Measurements from ENCODE around the gene C1orf174.
A peak's percentile ranks its signal among the peaks of the same experiment; 100 is the strongest.

The C1orf174 gene

DNA sequence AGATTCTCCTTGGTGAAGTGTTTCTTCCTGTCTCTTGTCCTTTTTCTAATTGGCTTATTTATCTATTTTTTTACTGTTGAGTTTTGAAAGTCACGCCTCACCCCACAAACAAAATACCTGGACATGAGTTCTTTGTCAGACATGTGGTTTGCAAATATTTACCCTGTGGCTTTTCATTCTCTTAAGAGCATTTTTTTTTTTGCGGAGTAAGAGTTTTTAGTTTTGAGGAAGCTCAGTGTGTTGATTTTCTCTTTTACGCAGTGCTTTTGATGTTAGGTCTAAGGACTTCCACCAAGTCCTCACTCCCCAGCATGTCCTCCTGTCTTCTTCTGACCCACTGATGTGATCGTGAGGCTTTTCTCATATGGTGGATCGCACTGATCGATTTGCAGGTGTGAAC is 35.2 kb downstream of the C1orf174 start:
- DNase-seq, result no peak

DNA sequence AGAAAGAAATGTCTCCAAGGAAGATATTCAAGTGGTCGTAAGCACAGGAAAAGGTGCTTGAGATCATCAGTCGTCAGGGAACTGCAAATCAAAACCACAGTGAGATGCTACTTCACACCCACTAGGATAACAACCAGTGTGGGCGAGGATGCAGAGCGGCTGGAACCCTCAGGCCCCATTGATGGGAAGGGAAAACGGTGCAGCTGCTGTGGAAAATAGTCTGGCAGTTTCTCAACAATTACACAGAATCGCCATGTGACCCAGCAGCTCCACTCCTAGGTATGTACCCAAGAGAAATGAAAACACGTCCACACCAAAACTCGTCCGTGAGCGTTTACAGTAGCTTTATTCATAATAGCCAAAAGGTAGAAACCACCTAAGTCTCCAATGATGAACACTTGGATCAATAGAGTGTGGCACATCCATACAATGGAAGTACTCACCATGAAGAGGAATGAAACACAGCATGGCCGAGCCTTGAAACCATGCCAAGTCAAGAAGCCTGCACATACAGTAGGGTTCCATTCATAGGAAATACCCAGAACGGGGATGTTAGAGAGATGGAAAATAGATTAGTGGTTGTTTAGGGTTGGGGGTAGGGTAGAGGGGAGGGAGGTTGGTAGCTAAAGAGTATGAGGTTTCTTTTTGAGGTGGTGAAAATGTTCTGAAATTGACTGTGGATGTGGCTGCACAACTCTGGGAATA is 36.7 kb downstream of the C1orf174 start:
- DNase-seq, result no peak

DNA sequence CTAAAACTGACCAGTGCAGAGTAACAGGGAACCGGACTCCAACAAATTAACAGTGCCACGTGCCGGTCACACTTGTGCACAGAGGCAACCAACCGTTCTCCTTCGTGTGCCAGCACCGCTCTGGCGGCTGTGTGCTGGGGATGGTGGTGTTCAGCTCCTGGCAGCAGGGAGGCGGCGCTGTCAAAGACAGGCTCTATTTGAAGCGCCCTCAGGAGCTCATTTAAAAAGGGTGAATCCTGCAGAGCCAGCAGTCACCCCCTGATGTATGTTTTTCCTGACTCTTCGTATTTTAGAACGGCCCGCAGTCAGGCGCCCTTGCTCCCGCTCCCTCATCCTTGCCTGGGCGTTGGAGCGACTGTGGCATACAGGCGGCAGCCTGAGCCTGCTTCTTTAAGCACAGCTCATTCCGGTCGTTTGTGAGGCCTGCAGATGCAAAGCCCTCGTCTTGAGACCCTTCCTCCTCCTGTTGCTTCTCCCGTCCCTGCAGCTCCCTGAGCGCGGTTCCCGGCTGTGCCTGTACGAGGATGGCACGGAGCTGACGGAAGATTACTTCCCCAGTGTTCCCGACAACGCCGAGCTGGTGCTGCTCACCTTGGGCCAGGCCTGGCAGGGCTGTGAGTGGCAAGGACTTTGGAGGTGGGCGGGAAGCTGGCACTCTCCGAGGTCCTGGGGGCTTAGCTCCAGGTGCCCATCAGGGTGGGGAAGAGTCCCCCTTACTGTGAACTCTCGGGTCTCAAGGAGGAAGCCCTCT is 41.7 kb downstream of the C1orf174 start:
- no peak for DNase-seq

DNA sequence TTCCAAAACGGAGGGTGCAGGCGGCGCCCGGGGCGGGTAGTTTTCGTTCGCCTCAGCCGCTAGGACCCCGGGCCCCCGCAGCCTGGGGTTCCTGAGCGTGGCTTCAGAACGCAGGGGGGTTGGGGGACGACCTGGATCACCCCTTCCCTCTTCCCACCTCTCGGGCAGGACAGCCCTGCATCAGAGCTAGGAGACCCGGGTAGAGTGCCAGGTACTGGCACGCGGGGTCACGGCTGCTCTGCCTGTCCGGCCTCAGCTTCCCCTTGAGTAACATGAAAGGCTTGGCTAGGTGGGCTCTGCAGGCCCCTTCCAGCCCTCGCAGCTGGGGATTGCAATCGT is 42.3 kb downstream of the C1orf174 start:
- no peak for DNase-seq

DNA sequence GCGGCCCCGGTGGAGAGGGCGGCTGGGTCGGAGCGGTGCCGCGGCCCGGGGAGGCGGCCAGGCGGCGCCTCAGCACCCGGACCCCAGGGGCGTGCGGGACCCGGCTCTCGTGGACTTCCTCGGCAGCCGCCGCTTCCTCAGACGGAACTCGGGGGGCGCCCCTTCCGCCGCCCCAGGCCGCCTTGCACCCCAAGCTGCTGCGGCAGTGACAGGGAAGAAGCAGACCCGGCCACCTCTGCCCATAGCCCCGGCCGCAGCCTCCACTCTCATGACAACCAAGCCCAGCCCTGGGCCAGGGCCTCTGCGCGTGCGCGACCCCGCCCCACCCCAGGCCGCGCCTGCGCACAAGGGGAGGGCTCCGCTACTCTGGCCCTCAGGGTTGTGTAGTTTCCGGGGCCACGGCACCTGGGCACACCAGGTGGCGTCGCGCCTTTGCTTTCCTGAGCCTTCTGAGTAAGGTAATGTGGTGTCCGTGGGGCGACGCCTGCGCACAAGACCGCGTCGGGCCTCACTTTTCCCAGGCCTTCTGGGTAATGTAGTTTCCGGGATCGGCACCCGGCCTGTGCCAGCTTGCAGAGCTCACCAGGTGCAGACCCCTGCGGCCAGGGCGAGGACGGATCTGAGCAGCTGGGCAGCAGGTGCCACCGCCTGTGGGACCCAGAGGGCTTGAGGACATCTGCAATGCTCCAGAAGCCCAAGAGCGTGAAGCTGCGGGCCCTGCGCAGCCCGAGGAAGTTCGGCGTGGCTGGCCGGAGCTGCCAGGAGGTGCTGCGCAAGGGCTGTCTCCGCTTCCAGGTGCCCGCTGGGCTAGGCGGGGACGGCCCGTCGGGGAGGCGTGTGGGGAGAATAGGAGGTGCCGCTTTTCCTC is 42.9 kb downstream of the C1orf174 start, which contains the start of the genes CEP104 and DFFB:
CEP104 (minus strand) TSS at position 289 of the 868 bp plus-strand sequence. CDS start 4,804 bp downstream, outside the sequence.
DFFB (plus strand) TSS at position 554 of the 868 bp plus-strand sequence; CDS start at position 682, 128 bp downstream.
- peak; percentile 89 for DNase-seq

DNA sequence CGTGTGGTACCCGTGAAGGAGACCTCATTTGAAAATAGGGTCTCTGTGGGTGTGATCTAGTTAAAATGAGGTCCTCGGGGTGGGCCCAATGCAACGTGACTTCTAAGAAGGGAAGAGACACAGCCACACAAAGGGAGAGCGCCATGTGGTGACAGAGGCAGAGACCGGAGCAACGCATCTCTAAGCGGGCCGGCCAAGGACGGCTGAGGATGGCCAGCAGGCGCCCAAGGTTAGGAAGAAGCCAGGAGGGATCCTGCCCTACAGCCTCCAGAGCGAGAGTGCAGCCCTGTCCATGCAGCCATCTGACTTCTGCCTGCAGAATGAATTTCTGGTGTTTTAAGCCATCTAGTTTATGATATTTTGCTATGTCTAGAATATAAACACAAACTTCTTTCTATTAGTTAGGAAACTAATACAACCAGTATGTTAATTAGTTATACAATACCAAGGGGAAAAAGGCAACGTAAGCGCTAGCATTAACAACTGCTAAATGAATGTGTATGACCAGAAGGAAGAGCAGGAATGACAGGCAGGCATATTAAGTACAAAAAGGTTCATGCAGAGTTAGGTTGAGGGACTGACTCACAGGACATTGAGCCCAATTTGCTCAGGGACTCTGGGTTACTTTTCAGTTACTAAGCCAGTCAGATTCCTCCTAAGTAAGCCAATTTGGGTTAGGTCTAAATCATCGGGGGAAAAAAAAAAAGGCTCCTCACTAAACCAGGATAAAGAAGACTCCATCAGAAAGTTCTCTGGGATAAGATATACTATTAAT is 47.2 kb downstream of the C1orf174 start:
- DNase-seq, result no peak

DNA sequence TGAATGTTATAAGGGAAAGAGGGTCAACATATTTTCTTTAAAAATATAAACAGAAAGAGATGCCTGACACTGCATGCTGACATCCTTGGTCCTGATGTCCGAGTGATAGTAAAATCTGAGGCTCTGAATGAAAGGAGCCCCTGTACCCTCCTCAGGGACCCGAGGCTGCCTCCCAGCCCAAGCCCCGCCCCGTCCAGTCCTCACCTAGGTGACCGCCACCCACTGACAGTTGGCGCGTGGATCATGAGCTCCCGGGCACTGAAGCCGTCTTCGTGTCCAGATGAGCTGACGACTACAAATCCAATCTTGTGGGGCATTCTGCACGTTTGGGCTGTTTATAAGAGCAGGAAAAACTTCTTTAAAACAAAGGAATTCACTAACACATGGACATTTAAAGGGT is 48.0 kb downstream of the C1orf174 start:
- no peak for DNase-seq

DNA sequence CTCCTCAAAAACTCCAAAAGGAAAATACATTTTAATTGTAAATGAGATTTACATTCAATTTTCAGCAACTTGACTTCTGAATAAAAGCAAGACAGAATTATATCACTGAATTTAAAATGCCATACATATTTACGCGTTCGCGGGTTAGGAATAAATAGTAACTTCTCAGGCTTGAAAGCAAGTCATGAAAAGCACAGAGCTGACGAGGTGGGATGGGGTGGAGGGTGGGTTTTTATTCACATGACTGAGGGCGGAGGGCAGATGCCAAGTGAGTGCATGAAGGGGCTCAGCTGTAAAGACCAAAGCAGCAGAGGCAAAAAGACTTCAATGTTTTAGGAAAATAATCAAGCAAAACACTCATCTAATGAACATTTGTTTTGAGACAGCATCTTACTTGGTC is 48.8 kb downstream of the C1orf174 start:
- no peak for DNase-seq

DNA sequence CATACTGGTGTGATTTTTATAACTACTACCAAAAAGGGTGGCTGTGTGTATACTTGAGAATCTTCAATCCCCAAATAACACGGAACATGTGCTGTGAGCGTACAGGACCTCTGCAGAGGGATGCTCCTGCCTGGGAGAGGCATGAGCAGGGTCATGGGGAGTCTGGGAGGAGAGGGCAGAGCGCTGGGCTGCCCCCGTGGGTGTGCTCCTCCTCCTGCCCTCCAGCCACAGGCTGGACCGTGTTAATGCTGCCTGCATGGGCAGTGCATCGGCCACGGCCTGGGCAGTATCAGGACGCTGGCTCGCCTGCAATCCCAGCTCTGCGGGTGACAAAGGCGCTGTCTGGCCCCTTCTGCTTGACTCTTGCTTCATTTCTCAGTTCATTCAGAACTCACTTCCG is 49.2 kb downstream of the C1orf174 start:
- no peak for DNase-seq

DNA sequence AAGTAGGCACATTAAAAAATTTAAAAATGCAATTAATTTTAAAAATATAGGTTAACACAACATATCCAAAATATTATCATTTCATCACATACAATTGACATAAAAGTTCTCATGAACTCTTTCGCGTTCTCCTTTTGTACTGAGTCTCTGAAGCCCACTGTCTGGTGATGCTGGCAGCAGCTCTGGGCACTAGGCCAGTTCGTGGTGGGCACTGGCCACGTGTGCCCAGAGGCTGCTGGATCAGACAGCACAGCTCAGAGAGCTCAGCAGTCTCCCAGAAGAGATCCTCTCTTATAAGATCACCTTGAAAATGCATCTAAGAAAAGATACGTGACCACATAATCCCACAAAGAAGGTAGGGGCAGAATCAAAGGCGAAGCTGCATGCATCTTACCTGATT is 53.0 kb downstream of the C1orf174 start:
- DNase-seq, result no peak

DNA sequence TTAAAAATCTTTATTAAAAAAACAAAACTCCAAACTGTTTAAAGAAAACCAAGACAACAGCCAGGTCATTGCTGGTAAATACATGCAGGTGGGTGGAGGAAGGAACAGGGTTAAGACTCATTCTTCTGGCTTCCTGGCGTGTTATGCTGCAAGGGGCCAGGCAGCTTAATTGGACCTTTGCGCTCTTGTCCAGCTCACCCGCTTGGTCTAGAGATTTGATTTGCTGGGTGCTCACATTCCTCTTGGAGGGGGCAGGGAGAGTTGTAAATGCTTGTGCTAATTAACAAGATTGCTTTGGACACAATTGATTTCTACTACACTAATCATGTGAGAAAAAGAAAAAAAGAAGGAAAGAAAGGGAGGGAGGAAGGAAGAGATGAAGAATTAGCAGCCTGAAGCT is 53.5 kb downstream of the C1orf174 start:
- no peak for DNase-seq

DNA sequence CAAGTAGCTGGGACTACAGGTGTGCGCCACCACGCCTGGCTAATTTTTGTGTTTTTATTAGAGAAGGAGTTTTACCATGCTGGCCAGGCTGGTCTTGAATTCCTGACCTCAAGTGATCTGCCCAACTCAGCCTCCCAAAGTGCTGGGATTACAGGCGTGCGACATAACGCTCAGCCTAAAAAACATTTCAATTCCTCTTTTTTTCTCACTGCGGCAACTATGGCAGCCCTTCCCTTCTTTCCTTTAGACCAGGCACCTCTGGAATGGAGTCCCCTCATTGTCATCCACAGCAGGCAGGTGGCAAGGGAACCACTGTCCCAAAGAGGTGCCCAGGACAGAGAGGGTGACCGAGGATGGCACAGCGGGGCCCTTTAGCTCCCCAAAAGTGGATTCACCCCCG is 57.2 kb downstream of the C1orf174 start:
- no peak for DNase-seq

DNA sequence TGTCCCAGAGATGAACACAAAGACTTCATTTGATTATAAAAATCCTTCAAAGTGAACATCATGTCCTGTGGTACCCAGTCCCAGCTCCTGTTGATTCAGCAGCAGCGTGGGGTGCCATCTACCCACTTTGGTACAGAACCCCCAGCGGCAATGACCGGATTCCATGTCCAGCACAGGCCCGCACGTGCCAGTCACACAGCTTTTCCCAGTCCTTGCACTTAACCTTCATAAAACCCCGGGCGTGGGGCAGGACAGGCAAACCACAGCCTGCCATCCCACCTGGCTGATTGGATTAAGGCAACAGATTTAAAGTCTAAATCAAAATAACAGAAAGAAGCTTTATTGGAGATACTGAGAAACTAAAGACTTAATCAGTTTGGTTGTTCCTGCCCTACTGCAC is 58.6 kb downstream of the C1orf174 start:
- DNase-seq, result no peak

Measured in NCI-H774 (cell line).